Cardiac septum (tissue), 1 donor: Measurements from ENCODE around the gene DMD. TPM values are rescaled to one million over a fixed set of nuclear protein-coding genes. Genes with fewer than 3 reads are reported as not detected.
"Not testable (repeated sequence)": the region's sequence is repeated elsewhere in the genome, so short reads cannot be mapped to it uniquely, and the experiment has no call there.

Source experiments
- DNase-seq: peaks from one replicate; pipeline ENCODE4 v3.0.0-alpha.2; 2020; ENCODE audit warnings: low spot score
- intact Hi-C: fragments of 100-400 bp; cut with DNase I; formaldehyde crosslinking; loops from one replicate; pipeline ENCODE4 v1.14.0; 2022
- long read RNA-seq: library from polyadenylated mRNA; unstranded; transcript quantifications from one replicate; pipeline ENCODE4 v2.0.0, GENCODE V29; 2021
- total RNA-seq: library from RNA; stranded (reverse); fragmentation: NEBNext Ultra II Directional; extraction: Animal tissue kit (Norgen Biotek cat#: 25700); gene quantifications from one replicate; pipeline ENCODE4 v1.2.1, GENCODE V29; 2021
- donor health status: DM: no; HTN: no; CAD: no.

Gene DMD
- 256 TPM for total RNA-seq
- long read RNA-seq, partial matches to known transcripts = 61 of 182 reads
- long read RNA-seq, other reads (novel, unspliced or antisense) = 118 of 182 reads

- DNase-seq = peak; percentile 73
- intact Hi-C loops = loop anchor here (10.0 kb wide), 1 partner anchor 123 kb away; no protein-coding TSS in a partner anchor
Measured at GRCh38 chrX:33211356-33212260, at the start of gene DMD. Gene DMD (minus strand): TSS chrX:33211549. CDS start chrX:33211312, 237 bp downstream.

DNA sequence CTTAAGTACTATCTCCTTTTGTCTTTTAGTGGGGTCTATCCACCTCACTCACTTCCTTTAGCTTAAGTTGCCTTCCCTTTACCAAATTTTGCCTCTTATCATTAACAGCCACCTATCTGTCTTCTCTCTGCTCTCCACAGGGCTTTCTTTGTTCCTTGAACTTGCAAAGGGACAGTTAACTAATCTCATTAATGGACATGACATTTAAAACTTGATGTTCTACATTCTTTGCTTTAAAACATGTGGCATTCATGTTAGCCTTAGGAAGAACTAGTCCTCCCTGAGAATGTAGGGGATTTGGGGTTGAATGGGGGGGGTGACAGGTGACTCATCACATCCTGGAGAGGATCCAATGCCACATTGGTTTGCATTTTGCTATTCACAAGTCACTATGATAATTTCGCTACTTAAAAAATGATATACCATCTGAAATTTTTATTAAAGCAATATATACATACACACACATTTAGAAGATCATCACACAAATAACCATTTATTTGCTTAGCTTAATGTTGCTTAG lies 41.0 kb upstream of the DMD start:
- intact Hi-C loops = no loop called here
- no peak for DNase-seq

DNA sequence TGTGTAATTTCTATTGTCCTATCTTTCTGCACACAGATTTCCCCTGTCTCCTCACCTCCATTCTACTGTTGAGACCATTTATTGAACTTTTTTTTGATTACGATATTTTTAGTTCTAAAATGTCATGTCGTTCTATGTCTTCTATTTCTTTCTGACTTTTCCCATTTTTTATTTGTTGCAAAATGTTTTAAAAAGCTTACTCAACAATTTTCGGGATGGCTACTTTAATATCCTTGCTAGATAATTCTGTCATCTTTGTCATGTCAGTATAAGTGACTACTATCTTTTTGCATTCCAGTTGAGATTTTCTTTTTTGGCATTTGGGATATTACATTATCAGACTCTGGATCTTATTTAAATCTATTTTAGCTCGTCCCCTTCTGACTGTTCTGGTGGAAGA lies 7.5 kb upstream of the DMD start:
- intact Hi-C loops = loop anchor here (10.0 kb wide), 1 partner anchor 116 kb away; no protein-coding TSS in a partner anchor

DNA sequence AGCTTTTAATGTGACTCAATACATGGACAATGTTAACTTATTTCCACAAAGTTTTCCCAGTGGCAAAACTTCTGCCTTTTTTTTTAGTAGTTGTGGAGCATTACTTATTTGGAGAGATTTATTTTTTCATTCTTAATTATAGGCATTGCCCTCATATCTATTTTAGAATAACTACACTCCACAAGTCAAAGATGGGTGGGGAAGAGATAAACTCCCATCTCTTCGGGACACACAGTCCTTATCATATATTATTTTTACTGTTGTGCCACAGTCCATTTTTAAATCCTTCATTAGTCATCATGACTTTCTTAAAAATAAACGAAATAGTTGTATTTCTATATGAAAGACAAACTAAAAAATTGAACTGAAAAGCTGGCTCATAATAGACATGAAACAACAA lies 1.2 kb downstream of the DMD start:
- no peak for DNase-seq
- intact Hi-C loops = loop anchor here (10.0 kb wide), 1 partner anchor 125 kb away; no protein-coding TSS in a partner anchor

More for the DNA sequence above, 7.5 kb upstream of the DMD start:
- no peak for DNase-seq

DNA sequence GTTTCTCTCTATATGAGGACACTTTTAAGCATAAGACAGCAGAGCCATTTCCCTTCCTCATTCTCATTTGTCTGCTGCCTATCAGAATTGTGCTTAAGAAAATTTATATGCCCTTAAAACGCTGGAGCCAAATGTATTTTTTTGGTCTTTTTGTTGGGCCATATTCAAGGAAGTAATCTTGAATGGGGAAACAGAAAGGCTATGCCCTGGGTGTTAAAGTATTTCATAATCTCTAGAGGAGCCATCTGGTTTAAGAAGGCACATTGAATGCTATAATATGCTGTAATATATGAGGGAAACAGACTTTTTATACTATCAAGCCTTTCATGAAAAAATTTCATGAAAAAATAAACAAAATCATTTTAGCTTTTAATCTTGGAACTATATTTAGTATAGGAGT lies 4.3 kb downstream of the DMD start:
- intact Hi-C loops = no loop called here
- no peak for DNase-seq

DNA sequence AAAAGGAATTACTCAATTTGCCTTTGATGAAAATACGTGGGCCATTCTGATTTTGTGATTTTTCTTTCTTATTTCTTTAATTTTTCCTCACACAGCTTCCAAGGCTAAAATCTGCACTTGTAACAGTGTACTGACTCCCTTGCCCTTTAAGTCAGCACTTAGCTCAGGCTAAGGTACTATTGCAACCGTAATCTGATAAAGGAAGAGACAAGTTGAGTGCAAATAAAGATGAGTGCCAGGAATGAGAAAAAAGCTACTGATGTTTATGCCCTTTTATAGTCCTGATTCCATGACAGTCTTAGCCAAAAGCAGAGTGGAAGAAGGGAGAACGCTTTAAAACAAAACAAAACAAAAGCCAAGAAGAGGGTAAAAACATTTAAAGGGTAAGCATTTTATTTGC lies 6.0 kb downstream of the DMD start:
- DNase-seq = no peak
- intact Hi-C loops = no loop called here

GRCh38 chrX:33204889-33205288 lies 6.5 kb downstream of the DMD start:
- intact Hi-C loops = no loop called here
- DNase-seq = no peak

GRCh38 chrX:33198561-33199279 lies 12.6 kb downstream of the DMD start:
- DNase-seq = no peak
- intact Hi-C loops = no loop called here

GRCh38 chrX:33195698-33196097 lies 15.7 kb downstream of the DMD start:
- intact Hi-C loops = no loop called here
- no peak for DNase-seq

DNA sequence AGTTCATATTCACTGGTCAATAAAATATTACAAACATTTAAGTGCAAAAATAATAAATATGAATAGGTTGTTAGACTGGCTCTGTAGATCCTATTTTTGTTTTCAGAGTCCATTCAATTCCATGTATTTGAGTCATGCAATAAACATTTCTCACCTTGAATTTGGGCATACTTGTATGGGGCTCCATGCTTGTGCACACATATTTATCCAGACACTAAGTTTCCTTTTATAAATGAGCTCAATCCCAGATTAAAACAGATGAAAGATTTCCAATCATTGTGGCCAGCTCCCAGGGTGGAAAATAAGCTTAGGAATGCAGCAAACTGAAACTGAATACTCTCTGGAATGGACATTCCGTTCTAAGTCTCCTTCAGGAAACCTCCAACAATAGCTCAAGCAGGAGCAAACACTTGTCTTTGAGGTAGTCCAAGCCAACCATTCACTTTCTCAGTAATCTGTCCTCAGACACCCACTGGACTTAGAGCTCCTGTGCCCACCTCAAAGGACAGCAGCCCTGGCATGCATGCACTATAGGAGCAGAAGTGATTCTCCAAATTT lies 16.4 kb downstream of the DMD start:
- DNase-seq = no peak
- intact Hi-C loops = loop anchor here (5.0 kb wide), 1 partner anchor 663 kb away; no protein-coding TSS in a partner anchor

- DNase-seq = no peak
Measured at GRCh38 chrX:33194289-33194688, 17.1 kb downstream of the DMD start.

DNA sequence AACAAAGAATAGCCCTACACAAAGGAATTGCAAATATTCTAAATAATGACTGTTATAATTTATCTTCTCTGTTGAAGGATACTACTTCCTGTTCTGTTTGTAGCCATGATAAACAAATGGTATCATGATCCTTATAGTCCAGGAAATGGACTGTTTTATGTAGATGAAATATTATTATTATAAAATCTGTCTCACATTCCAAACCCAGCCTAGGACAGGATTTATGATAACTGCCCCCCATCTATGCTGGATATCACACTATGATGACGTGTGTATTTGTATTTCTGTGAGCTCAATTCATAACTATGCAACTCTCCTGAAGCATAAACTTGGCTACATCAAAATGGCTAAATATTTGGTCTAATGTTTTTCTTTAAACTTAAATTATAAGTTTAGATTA lies 21.3 kb downstream of the DMD start:
- intact Hi-C loops = loop anchor here (5.0 kb wide), 1 partner anchor 658 kb away; no protein-coding TSS in a partner anchor
- no peak for DNase-seq

More at GRCh38 chrX:33194289-33194688, 17.1 kb downstream of the DMD start:
- intact Hi-C loops = loop anchor here (5.0 kb wide), 1 partner anchor 662 kb away; no protein-coding TSS in a partner anchor

DNA sequence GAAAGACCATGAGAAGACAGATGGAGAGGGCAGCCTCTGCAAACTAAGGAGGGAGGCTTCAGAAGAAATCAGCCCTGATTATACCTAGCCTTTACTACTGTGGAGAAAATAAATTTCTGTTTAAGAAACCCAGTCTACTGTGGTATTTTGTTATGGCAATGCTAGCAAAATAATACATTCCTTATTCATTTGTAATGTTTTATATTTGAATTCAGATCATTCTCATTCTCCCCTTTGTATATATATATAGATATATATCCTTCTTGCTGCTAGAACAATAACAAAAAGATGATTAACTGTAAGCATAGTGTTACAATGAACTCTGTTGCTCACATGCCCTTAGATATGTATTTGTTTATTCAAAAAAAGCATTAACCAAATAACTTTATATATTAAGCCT lies 22.5 kb downstream of the DMD start:
- intact Hi-C loops = no loop called here
- DNase-seq = no peak

DNA sequence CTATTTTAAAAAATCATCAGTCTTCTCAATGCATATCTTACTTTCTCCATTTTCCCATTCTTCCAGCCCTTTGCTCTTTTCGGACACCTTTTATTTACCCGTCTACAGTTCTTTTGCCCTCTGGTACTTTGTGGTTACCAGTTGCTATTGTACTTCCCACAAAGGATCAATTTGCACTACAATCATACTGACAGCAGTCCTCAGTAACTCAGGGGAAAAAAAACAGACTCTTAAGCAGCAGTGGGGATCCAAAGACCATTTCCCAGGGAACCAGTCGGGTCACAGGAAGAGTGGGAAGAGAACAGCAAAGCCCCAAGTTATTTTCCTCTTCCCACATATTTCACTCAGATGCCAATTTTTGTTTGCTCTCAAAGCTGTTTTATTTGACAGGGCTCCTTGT lies 23.1 kb downstream of the DMD start:
- DNase-seq = no peak
- intact Hi-C loops = no loop called here

- DNase-seq, intact Hi-C loops: not testable (repeated sequence)
Measured at GRCh38 chrX:33184803-33185202, 26.5 kb downstream of the DMD start.

DNA sequence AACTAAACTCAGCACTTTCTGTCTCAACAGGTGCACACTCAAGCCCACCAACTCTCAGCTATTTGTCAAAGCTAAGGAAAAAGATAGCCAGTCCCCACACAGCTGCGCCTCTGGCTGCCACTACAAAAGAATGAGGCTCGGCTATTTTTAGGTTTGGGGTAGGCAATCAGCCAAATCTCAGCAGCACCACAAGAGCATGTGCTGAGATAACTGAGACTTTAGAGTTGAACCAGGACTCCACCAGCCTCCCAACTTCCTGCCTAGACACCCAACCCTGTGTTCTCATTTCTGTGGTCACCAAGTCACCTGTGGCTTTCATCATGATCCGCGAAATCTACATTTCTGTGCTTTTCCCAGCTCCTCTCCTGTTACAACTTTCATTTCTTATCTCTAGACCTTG lies 28.0 kb downstream of the DMD start:
- no peak for DNase-seq

DNA sequence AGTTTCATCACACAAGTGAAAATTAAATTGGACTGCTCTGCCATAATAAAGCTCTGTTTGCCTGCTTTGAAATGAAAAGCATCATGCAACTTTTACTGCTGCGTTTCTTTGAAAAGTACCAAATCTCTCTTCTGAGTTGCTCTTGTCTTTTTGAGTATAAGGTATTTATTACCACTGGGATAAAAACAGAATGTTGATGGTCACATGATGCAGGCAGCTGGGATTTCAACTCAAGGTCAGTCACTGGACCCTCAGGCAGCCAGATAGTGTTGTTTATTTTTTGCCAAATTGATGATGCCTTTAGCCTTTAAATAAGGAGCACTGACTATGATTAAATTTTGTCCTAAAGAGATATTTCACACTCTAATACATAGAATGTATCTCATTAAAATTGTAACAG lies 32.7 kb downstream of the DMD start:
- intact Hi-C loops = no loop called here
- DNase-seq = no peak

More for the DNA sequence above, 28.0 kb downstream of the DMD start:
- intact Hi-C loops = no loop called here

DNA sequence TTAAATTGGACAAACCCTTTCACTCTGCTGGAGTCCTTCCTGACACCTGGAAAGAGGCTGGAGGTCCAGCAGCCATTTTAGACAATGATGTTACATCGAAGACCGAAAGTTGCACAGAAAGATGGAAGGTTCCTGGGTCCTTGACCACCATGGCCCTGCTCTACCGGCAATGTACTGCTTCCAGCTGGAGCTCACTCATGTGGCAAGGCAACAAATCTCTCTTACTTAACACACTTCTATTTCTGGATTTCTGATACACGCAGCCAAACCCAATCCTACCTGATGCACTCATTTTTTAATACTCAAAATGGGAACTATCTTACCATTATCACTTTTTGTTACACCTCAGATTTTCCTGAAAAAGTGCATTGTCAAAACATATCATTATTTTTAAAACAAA lies 33.1 kb downstream of the DMD start:
- no peak for DNase-seq
- intact Hi-C loops = no loop called here

GRCh38 chrX:33175201-33175600 lies 36.1 kb downstream of the DMD start:
- no peak for DNase-seq
- intact Hi-C loops = no loop called here

GRCh38 chrX:33171041-33171440 lies 40.3 kb downstream of the DMD start:
- intact Hi-C loops = no loop called here
- no peak for DNase-seq
